Activated T-helper 2 cell treated with anti-CD3 and anti-CD28 coated beads, Interferon-gamma antibody, Interleukin-2, Interleukin-4, amounts not matched to agents 10 μg/mL and 5 μg/mL and 100 μg/mL, durations not matched to agents 14 hours and 24 hours and 36 hours (primary cell): ENCODE results near the gene MTF2. TPM values are rescaled to one million over a fixed set of nuclear protein-coding genes. Genes with fewer than 3 reads are reported as not detected.
A peak's percentile ranks its signal among the peaks of the same experiment; 100 is the strongest.

Source experiments
- DNase-seq: peaks from one replicate; pipeline ENCODE4 v3.0.0; 2021; ENCODE audit warnings: low spot score
- H3K27ac Mint-ChIP-seq: one replicate; pipeline ENCODE4 v1.8.0; 2021; ENCODE audit warnings: mixed read lengths
- H3K27me3 Mint-ChIP-seq: one replicate; pipeline ENCODE4 v1.8.0; 2021; ENCODE audit warnings: low read depth, mixed read lengths
- H3K36me3 Mint-ChIP-seq: one replicate; pipeline ENCODE4 v1.8.0; 2021; ENCODE audit warnings: low read depth, mixed read lengths
- H3K4me1 Mint-ChIP-seq: one replicate; pipeline ENCODE4 v1.8.0; 2021; ENCODE audit warnings: low read depth, mixed read lengths
- H3K4me3 Mint-ChIP-seq: one replicate; pipeline ENCODE4 v1.8.0; 2021; ENCODE audit warnings: low read depth, mild to moderate bottlenecking, moderate library complexity, mixed read lengths
- H3K9me3 Mint-ChIP-seq: one replicate; pipeline ENCODE4 v1.8.0; 2021; ENCODE audit warnings: mixed read lengths
- intact Hi-C: fragments of 100-400 bp; cut with micrococcal nuclease; formaldehyde crosslinking; loops from one replicate; pipeline ENCODE4 v1.15.1; 2023
- total RNA-seq: library from RNA; stranded (reverse); gene quantifications from 2 replicates; pipeline ENCODE4 v1.2.3, GENCODE V29; 2022

MTF2 gene
- total RNA-seq, 1 donor from 2014 or later = 73.1 TPM

DNA sequence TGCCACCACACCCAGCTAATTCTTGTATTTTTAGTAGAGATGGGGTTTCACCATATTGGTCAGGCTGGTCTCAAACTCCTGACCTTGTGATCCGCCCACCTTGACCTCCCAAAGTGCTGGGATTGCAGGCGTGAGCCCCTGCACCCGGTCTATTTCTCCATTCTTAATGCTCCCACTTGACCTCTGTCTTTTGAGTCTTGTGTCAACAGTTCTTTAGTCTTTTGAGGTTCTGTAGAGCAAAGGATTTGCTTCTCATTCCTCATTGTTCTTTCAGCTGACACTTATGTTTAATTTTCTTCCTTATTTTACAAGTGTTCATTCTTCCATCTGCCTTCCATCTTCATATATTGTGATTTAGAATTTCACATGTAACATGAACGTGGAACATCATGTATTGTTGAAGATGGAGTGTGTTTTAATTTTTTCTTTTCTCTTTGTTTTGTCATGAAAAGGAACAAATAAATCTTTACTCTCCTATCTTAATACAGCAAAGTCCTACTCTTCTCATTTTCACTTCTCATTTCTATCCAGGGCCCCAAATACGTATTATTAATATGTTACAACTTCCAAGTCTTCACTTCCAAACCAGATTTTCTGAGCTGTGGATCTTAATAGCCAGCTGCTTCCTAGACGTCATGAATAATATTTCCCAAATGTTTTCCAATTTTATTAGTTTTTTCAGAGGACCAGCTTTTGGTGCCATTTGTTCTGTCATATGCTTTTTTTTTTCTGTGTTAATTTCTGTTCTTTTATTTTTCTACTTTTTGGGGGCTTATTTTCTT is 16.9 kb downstream of the MTF2 start:
- Mint-ChIP-seq H3K4me3 (no peak overlapping the region), H3K36me3 (peaks cover 26% of the 10 kb centered on the region), H3K27ac (no peak overlapping the region), H3K9me3 (no peaks in the 10 kb centered on the region), H3K4me1 (peaks cover 25% of the 10 kb centered on the region), H3K27me3 (no peaks in the 10 kb centered on the region)
- intact Hi-C loops = no loop called here
- no peak for DNase-seq

DNA sequence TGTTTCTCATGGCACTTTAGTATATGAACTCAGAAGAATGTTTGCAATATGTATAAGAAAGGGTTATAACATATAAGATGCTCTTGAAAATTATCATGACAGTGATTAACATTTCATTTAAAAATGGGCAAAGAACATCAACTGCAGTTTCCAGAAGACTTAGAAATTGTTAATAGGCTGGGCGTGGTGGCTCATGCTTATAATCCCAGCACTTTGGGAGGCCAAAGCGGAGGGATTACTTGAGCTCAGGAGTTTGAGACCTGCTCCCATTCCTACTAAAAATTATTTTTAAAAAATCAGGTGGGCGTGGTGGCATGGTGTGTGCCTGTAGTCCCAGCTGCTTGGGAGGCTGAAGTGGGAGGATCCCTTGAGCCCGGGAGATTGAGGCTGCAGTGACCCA is 23.1 kb downstream of the MTF2 start:
- H3K4me1 Mint-ChIP-seq = peaks cover 8% of the 10 kb centered on the region
- H3K27ac Mint-ChIP-seq = no peak overlapping the region
- H3K36me3 Mint-ChIP-seq = peaks cover 49% of the 10 kb centered on the region
- intact Hi-C loops = no loop called here
- no peaks in the 10 kb centered on the region for H3K27me3 Mint-ChIP-seq
- peaks cover 6% of the 10 kb centered on the region for H3K9me3 Mint-ChIP-seq
- DNase-seq = no peak
- H3K4me3 Mint-ChIP-seq = no peak overlapping the region

DNA sequence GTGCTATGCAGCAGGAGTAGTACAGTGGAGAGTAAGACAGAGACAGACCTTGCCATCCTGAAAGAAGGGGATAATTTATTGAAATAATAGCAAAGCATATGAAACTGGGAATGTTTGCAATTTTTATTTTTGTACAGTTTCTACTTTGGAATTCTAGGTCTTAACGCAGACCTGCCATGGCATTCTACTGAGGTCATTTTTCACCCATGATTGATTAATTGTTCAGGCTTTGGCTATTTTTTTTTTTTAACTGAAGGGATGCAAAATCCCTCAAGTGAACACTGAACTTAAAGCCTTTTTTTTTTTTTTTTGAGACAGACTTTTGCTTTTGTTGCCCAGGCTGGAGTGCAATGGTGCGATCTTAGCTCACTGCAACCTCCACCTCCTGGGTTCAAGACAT is 27.1 kb downstream of the MTF2 start:
- H3K4me1 Mint-ChIP-seq = peaks cover 15% of the 10 kb centered on the region
- peaks cover 74% of the 10 kb centered on the region for H3K36me3 Mint-ChIP-seq
- H3K27ac Mint-ChIP-seq = no peak overlapping the region
- no peak for DNase-seq
- H3K27me3 Mint-ChIP-seq = no peaks in the 10 kb centered on the region
- intact Hi-C loops = no loop called here
- no peak overlapping the region for H3K4me3 Mint-ChIP-seq
- peaks cover 20% of the 10 kb centered on the region for H3K9me3 Mint-ChIP-seq

DNA sequence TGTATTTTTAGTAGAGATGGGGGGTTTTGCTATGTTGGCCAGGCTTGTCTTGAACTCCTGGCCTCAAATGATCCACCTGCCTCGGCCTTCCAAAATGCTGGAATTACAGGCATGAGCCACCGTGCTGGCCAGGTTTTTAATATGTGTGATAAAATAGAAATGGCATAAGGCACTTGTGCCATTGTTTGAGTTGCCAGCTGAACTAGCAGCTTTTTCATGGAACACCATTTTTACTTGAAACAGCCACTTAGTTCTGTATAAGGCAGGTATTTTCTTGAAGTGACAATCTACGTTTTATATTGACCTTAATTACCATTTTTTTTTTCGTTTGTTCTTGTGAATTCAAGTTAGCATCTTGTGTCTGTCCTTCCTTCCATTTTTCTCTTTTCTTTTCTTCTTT is 28.3 kb downstream of the MTF2 start:
- intact Hi-C loops = no loop called here
- H3K36me3 Mint-ChIP-seq = peaks cover 76% of the 10 kb centered on the region
- H3K4me1 Mint-ChIP-seq = peaks cover 19% of the 10 kb centered on the region
- peaks cover 20% of the 10 kb centered on the region for H3K9me3 Mint-ChIP-seq
- no peak overlapping the region for H3K27ac Mint-ChIP-seq
- no peak for DNase-seq
- no peaks in the 10 kb centered on the region for H3K27me3 Mint-ChIP-seq
- H3K4me3 Mint-ChIP-seq = no peak overlapping the region

DNA sequence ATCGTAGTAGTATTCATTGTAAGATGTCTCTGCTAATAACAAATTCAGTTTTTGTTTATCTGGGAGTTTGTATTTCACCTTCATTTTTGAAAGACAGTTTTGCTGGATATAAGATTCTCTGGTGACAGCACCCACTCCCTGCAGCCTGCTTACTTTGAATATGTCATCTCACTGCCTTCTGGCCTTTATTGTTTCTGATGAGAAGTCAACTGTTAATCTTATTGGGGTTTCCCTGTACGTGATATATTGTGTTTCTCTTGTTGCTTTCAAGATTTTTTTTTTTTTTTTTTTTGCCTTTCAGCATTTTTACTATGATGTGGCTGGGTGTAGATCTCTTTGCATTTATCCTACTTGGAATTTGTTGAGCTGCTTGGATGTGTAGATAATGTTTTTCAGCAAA is 29.3 kb downstream of the MTF2 start:
- H3K27me3 Mint-ChIP-seq = no peaks in the 10 kb centered on the region
- DNase-seq = no peak
- peaks cover 81% of the 10 kb centered on the region for H3K36me3 Mint-ChIP-seq
- H3K4me3 Mint-ChIP-seq = no peak overlapping the region
- H3K9me3 Mint-ChIP-seq = peaks cover 20% of the 10 kb centered on the region
- intact Hi-C loops = no loop called here
- peaks cover 18% of the 10 kb centered on the region for H3K4me1 Mint-ChIP-seq
- no peak overlapping the region for H3K27ac Mint-ChIP-seq

DNA sequence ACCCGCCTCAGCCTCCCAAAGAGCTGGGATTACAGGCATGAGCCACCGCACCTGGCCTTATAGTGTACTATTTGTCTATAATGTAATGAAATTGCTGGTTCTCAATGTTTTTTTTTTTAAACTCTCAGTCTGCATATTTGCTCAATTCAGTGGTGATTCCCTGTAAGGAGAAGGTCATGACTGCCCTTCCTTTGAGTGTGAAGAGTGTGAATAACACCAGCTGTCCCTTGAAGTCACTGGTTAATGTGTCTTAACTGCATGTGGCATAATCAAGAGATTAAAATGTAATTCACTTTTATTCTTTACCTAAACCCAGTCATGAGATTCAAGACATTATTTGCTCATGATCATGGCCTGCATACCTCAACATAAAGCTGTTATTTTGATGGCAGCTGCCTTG is 30.5 kb downstream of the MTF2 start:
- H3K4me1 Mint-ChIP-seq = peaks cover 20% of the 10 kb centered on the region
- peaks cover 77% of the 10 kb centered on the region for H3K36me3 Mint-ChIP-seq
- H3K4me3 Mint-ChIP-seq = no peak overlapping the region
- peaks cover 20% of the 10 kb centered on the region for H3K9me3 Mint-ChIP-seq
- intact Hi-C loops = no loop called here
- no peaks in the 10 kb centered on the region for H3K27me3 Mint-ChIP-seq
- H3K27ac Mint-ChIP-seq = no peak overlapping the region
- DNase-seq = no peak

DNA sequence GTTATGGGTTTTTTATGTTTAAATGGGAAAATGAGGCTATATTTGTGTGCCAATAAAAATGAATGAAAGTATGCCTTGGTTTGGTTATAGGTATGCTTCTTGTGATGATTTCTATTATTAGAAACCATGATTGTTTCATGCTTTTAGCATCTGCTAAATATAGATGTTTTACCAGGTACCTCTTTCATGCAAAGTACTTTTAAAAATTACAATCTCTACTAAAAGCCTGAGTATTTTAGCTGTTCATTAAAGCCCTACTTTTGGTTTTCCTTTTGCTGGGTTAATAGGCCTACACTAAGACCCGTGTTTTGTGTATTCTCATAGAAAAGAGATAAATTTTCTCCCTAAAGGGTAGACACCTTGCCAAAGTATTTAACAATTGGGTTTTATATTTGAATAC is 32.0 kb downstream of the MTF2 start:
- Mint-ChIP-seq H3K9me3 (peaks cover 20% of the 10 kb centered on the region), H3K4me3 (no peak overlapping the region), H3K36me3 (peaks cover 67% of the 10 kb centered on the region), H3K4me1 (peaks cover 20% of the 10 kb centered on the region), H3K27ac (no peak overlapping the region), H3K27me3 (no peaks in the 10 kb centered on the region)
- no peak for DNase-seq
- intact Hi-C loops = no loop called here

DNA sequence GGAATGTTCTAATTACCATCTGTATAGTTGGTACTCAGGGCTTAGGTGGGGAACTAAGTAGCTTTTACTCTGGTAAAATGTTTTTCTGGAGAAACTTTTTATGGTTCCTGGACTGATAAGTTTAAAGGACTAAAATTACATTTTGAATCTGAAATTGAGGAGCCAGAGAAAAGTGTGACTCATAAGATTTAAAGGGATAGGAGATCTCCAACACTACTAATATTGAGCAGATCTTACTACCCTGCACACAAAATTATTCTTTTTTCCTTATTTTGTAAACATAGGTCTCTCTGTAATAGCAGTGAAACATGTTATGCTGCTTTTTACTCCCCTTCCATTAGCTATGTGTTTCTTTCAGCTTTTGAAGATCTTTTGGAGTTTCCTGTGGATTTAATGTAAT is 32.5 kb downstream of the MTF2 start:
- Mint-ChIP-seq H3K27ac (peak overlapping the region; percentile 42), H3K4me3 (no peak overlapping the region), H3K36me3 (peaks cover 67% of the 10 kb centered on the region)

DNA sequence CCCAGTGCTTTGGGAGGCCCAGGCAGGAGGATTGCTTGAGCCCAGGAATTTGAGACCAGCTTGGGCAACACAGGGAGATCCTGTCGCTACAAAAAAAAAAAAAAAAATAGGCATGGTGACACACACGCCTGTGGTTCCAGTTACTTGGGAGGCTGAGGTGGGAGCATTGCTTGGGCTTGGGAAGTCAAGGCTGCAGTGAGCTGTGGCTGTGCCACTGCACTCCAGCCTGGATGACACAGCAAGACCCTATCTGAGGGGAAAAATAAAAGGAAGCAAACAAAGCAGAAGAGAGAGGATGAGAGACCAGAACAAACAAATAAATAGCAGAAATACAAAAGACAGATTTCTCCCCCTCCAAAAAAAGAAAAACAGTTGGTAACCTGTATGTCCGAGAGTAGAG is 34.0 kb downstream of the MTF2 start:
- Mint-ChIP-seq H3K27ac (no peak overlapping the region), H3K4me1 (peaks cover 20% of the 10 kb centered on the region), H3K9me3 (peaks cover 8% of the 10 kb centered on the region), H3K4me3 (no peak overlapping the region), H3K27me3 (no peaks in the 10 kb centered on the region), H3K36me3 (peaks cover 66% of the 10 kb centered on the region)
- intact Hi-C loops = no loop called here
- DNase-seq = no peak

More for the DNA sequence above, 32.5 kb downstream of the MTF2 start:
- Mint-ChIP-seq H3K9me3 (peaks cover 20% of the 10 kb centered on the region), H3K27me3 (no peaks in the 10 kb centered on the region), H3K4me1 (peaks cover 20% of the 10 kb centered on the region)
- intact Hi-C loops = no loop called here
- DNase-seq = no peak

DNA sequence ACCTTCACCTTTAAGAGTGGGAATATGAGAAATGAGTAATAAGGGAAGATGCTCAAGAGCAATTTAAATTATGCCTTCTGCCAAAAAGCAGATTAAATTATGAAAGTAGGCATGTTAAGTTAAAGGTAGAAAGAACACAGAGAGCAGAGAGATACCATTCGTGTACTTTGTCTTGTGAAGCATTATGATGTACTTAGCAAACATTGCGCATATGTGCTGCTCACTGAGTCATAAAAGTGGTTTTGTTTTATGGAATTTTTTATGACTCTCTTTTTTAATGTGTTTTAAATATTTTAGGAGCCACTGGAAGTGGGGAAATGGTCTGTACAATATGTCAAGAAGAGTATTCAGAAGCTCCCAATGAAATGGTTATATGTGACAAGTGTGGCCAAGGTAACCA is 35.3 kb downstream of the MTF2 start:
- peaks cover 66% of the 10 kb centered on the region for H3K36me3 Mint-ChIP-seq
- no peaks in the 10 kb centered on the region for H3K27me3 Mint-ChIP-seq
- DNase-seq = no peak
- peaks cover 14% of the 10 kb centered on the region for H3K4me1 Mint-ChIP-seq
- intact Hi-C loops = no loop called here
- no peak overlapping the region for H3K4me3 Mint-ChIP-seq
- no peak overlapping the region for H3K27ac Mint-ChIP-seq
- no peaks in the 10 kb centered on the region for H3K9me3 Mint-ChIP-seq

DNA sequence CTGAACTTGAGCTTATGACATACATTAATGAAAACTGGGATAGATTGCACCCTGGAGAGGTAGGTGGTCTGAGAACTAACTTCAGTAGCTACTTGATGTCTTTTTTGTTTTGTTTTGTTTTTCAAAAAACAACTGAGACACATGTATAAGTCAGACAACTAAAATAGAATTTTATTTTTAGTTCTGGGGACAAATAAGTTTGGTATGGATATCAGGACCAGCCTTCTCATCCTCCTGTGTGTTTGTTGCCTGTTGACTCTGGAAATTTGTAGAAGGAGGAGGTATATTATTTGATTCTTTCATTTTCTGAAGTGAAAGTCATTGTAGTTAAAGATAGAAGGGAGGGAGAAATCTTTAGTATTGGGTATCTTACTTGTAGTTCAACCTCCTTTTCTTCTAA is 41.5 kb downstream of the MTF2 start:
- intact Hi-C loops = no loop called here
- Mint-ChIP-seq H3K9me3 (no peaks in the 10 kb centered on the region), H3K27ac (no peak overlapping the region), H3K36me3 (peaks cover 71% of the 10 kb centered on the region), H3K27me3 (no peaks in the 10 kb centered on the region), H3K4me1 (peaks cover 21% of the 10 kb centered on the region), H3K4me3 (no peak overlapping the region)
- DNase-seq = no peak

DNA sequence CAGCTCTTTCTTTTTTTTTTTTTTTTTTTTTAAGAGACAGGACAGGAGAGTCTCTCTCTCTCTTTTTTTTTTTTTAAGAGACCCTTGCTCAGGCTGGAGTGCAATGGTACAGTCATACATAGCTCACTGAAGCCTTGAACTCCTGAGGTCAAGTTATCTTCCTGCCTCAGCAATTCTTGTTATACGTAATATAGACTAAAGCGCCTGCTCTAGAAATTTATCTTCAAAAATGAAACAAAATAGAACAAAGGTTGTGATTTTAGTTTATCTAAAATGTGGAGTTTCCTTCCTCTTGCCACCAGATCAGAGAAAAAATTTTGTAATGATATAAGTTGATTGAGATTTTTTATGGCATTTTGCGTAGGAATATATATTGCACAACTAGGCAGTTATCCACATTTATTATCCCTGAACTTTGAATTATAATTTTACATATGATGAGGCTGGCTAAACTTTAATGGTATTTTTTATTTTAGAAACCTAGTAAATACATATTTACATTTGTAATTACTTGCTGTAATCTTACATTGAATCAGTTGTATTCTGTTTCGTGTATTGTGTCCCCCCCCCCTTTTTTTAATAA is 44.2 kb downstream of the MTF2 start:
- H3K9me3 Mint-ChIP-seq = no peaks in the 10 kb centered on the region
- H3K4me3 Mint-ChIP-seq = no peak overlapping the region
- no peak for DNase-seq
- H3K27ac Mint-ChIP-seq = no peak overlapping the region
- intact Hi-C loops = no loop called here
- H3K27me3 Mint-ChIP-seq = no peaks in the 10 kb centered on the region
- peaks cover 65% of the 10 kb centered on the region for H3K36me3 Mint-ChIP-seq
- peaks cover 21% of the 10 kb centered on the region for H3K4me1 Mint-ChIP-seq

DNA sequence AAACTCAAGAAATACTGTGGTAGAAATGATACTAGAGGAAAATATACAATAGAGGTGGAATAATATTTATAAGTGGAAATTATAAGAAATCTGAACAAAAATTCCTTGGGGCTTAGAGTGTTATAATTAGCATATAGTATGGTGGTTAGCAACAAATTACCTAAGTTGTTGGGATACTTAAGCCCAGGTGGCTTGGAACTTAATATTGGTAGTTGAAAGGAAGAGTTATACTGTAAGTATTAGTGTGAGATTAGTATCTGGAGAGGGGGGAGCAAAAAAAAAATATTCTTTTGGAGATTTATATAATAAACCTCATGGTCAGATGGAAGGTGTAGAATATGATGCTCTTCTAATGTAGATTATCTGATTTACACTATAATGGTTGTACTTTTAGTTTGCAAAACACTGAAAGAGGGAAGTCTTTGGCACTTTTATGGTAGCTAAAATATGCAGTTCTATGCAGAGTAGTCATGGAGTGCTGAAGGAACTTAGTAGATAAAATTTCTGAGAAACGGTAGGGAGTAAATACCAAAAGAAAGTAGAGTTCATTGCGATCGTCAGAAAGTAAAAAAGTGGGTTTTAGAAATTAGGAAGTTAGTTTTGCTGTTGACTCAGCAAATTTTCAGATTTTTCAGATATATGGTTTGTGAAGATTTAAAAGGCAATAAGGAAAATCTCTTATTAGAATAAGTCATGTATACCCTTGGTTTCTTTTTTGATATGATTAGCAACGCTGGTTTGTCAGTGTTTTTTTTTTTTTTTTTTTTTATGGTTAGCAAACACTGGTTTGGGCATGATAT is 45.7 kb downstream of the MTF2 start:
- H3K27me3 Mint-ChIP-seq = no peaks in the 10 kb centered on the region
- H3K4me3 Mint-ChIP-seq = no peak overlapping the region
- H3K27ac Mint-ChIP-seq = no peak overlapping the region
- H3K9me3 Mint-ChIP-seq = no peaks in the 10 kb centered on the region
- H3K4me1 Mint-ChIP-seq = peaks cover 21% of the 10 kb centered on the region
- peaks cover 60% of the 10 kb centered on the region for H3K36me3 Mint-ChIP-seq
- intact Hi-C loops = no loop called here
- DNase-seq = no peak
